ENCODE measurements around the gene MUC5B.
"Not testable (repeated sequence)": the region's sequence is repeated elsewhere in the genome, so short reads cannot be mapped to it uniquely, and the experiment has no call there.

Gene MUC5B

GRCh38 chr11:1264444-1264843 is 41.6 kb downstream of the MUC5B start:
- not testable (repeated sequence) for H3K27me3 ChIP-seq (ENCODE audit: insufficient read depth, poor library complexity, severe bottlenecking); H3K4me3 ChIP-seq (replicated peaks; ENCODE audit: insufficient read depth, low read length); H3K27ac ChIP-seq (replicated peaks)
- TF ChIP-seq CTCF (IDR thresholded peaks at IDR 0.05; ENCODE audit: insufficient read depth, low read length) = peak; percentile 9
- DNase-seq (ENCODE audit: low read depth in 1 of 2, low spot score in 1 of 2) = peak; percentile 47 to 68

GRCh38 chr11:1265480-1265879 is 42.6 kb downstream of the MUC5B start:
- not testable (repeated sequence) for H3K4me3 ChIP-seq (replicated peaks; ENCODE audit: insufficient read depth, low read length); H3K27me3 ChIP-seq (ENCODE audit: insufficient read depth, poor library complexity, severe bottlenecking); H3K27ac ChIP-seq (replicated peaks); DNase-seq (ENCODE audit: low read depth in 1 of 2, low spot score in 1 of 2)

- not testable (repeated sequence) for DNase-seq (ENCODE audit: low read depth in 1 of 2, low spot score in 1 of 2); H3K4me3 ChIP-seq (replicated peaks; ENCODE audit: insufficient read depth, low read length); H3K27me3 ChIP-seq (ENCODE audit: insufficient read depth, poor library complexity, severe bottlenecking); H3K27ac ChIP-seq (replicated peaks)
Measured at GRCh38 chr11:1266976-1267375, 44.1 kb downstream of the MUC5B start.

GRCh38 chr11:1267441-1268100 is 44.7 kb downstream of the MUC5B start:
- Histone ChIP-seq H3K27ac (replicated peaks) (no peak overlapping the region), H3K4me3 (replicated peaks; ENCODE audit: insufficient read depth, low read length) (no peak overlapping the region), H3K27me3 (ENCODE audit: insufficient read depth, poor library complexity, severe bottlenecking) (no peaks in the 10 kb centered on the region)
- TF ChIP-seq GABPA (IDR thresholded peaks at IDR 0.05; ENCODE audit: low read depth) (no peak), POLR2AphosphoS5 (IDR thresholded peaks at IDR 0.05; ENCODE audit: low read depth) (no peak), CTCF (IDR thresholded peaks at IDR 0.05; ENCODE audit: insufficient read depth, low read length) (no peak), REST (IDR thresholded peaks at IDR 0.05; ENCODE audit: insufficient replicate concordance, low read depth) (no peak), SPI1 (IDR thresholded peaks at IDR 0.05; ENCODE audit: borderline replicate concordance, low read depth) (no peak)
- DNase-seq (ENCODE audit: low read depth in 1 of 2, low spot score in 1 of 2) = no peak

- H3K27me3 ChIP-seq (ENCODE audit: insufficient read depth, poor library complexity, severe bottlenecking) = no peaks in the 10 kb centered on the region
- no peak overlapping the region for H3K4me3 ChIP-seq (replicated peaks; ENCODE audit: insufficient read depth, low read length)
- no peak overlapping the region for H3K27ac ChIP-seq (replicated peaks)
- TF ChIP-seq CTCF (IDR thresholded peaks at IDR 0.05; ENCODE audit: insufficient read depth, low read length) (no peak), POLR2AphosphoS5 (IDR thresholded peaks at IDR 0.05; ENCODE audit: low read depth) (no peak), SPI1 (IDR thresholded peaks at IDR 0.05; ENCODE audit: borderline replicate concordance, low read depth) (no peak), REST (IDR thresholded peaks at IDR 0.05; ENCODE audit: insufficient replicate concordance, low read depth) (no peak), GABPA (IDR thresholded peaks at IDR 0.05; ENCODE audit: low read depth) (no peak)
- DNase-seq (ENCODE audit: low read depth in 1 of 2, low spot score in 1 of 2) = no peak
Measured at GRCh38 chr11:1269957-1270356, 47.1 kb downstream of the MUC5B start.
